ENCODE results near the gene ITIH3. TPM values are rescaled to one million over a fixed set of nuclear protein-coding genes. Genes with fewer than 3 reads are reported as not detected.

ITIH3 gene
- total RNA-seq, 1 experiment from 2014 or later, result not detected

GRCh38 chr3:52856666-52857065 lies 62.1 kb downstream of the ITIH3 start:
- no peak for DNase-seq
- no peak overlapping the region for H3K14ac ChIP-seq (ENCODE audit: insufficient read depth, low read length)
- no peaks in the 10 kb centered on the region for H3K9me3 ChIP-seq (ENCODE audit: control insufficient read depth, low read depth, low read length)
- H4K20me1 ChIP-seq (ENCODE audit: control insufficient read depth, insufficient read depth, insufficient read length), result no peaks in the 10 kb centered on the region
- Mint-ChIP-seq H3K9me3 (no peaks in the 10 kb centered on the region), H3K4me3 (no peak overlapping the region), H3K27me3 (ENCODE audit: low read depth) (no peaks in the 10 kb centered on the region), H3K27ac (peak overlapping the region in 1 of 3 experiments; percentile 75; a peak in 1 of 7 replicates), H3K36me3 (ENCODE audit: insufficient read depth in 1 of 3, low read depth in 3 of 3) (peaks cover 0 to 6% (median 5%) of the 10 kb centered on the region in 3 experiments; a peak in 4 of 7 replicates), H3K4me1 (no peaks in the 10 kb centered on the region)
- no peaks in the 10 kb centered on the region for H3K23me2 ChIP-seq (ENCODE audit: insufficient read length, low read depth, low read length, poor library complexity, severe bottlenecking)
- no peak overlapping the region for H2AFZ ChIP-seq (ENCODE audit: low read length)
- H3K56ac ChIP-seq (ENCODE audit: insufficient read length, low read depth, low read length), result no peak overlapping the region
- no peak overlapping the region for H2BK20ac ChIP-seq (ENCODE audit: low read depth, low read length, poor library complexity, severe bottlenecking)
- WGBS (ENCODE audit: extremely low coverage, insufficient read length, low lambda C conversion rate), result no CpG with 5 or more reads among the region's 5 CpGs
- H3K27me3 ChIP-seq (ENCODE audit: insufficient read depth, low read length), result no peaks in the 10 kb centered on the region
- H3K4ac ChIP-seq (ENCODE audit: low read depth, low read length), result no peak overlapping the region
- H2BK120ac ChIP-seq (ENCODE audit: low read depth, low read length, poor library complexity, severe bottlenecking), result no peak overlapping the region
- H2BK12ac ChIP-seq (ENCODE audit: insufficient read length, low read depth, low read length), result no peak overlapping the region
- H3K23ac ChIP-seq (ENCODE audit: insufficient read length, low read depth, low read length), result no peak overlapping the region
- H2BK15ac ChIP-seq (ENCODE audit: low read depth, low read length), result no peak overlapping the region
- no peak overlapping the region for H4K91ac ChIP-seq (ENCODE audit: insufficient read length, low read depth, low read length)
- H3K79me1 ChIP-seq (ENCODE audit: insufficient read depth, low read depth, low read length, poor library complexity, severe bottlenecking), result no peaks in the 10 kb centered on the region
- H3K79me2 ChIP-seq (ENCODE audit: insufficient read depth, low read length), result no peaks in the 10 kb centered on the region
- no peak overlapping the region for H3K27ac ChIP-seq (ENCODE audit: insufficient read length, low read depth, low read length)
- no peak overlapping the region for H3K18ac ChIP-seq (ENCODE audit: insufficient read length, low read depth, low read length)
- no peak for TF ChIP-seq CTCF (conservative IDR thresholded peaks at IDR 0.05)
- no peaks in the 10 kb centered on the region for H3K4me1 ChIP-seq (ENCODE audit: insufficient read depth, low read length)
- H4K5ac ChIP-seq (ENCODE audit: insufficient read length, low read depth, low read length), result no peak overlapping the region
- no peak overlapping the region for H3K9ac ChIP-seq (ENCODE audit: extremely low read depth, insufficient read length, low read length)
- no peak overlapping the region for H3K4me2 ChIP-seq (ENCODE audit: insufficient read depth, insufficient read length, low read length)
- H2AK5ac ChIP-seq (ENCODE audit: insufficient read length, low read length), result no peak overlapping the region
- H2BK5ac ChIP-seq (ENCODE audit: insufficient read length, low read length), result no peak overlapping the region
- no peak overlapping the region for H3T11ph ChIP-seq (ENCODE audit: low read length)
- H4K8ac ChIP-seq (replicated peaks; ENCODE audit: insufficient read length, low read depth, low read length), result no peak overlapping the region

Data from H9 (cell line).